Left hindlimb (tissue), 1 donor: ENCODE measurements around the gene TCF20.

ENCODE experiments used
- DNase-seq: peaks from one replicate; pipeline ENCODE4 v3.0.0-alpha.2; 2018

Gene TCF20

GRCh38 chr22:42270510-42271190, at the start of gene TCF20:
Gene TCF20 (minus strand): TSS chr22:42270653. CDS start chr22:42215305, 55,348 bp downstream.
- DNase-seq, result peak; percentile 80

DNA sequence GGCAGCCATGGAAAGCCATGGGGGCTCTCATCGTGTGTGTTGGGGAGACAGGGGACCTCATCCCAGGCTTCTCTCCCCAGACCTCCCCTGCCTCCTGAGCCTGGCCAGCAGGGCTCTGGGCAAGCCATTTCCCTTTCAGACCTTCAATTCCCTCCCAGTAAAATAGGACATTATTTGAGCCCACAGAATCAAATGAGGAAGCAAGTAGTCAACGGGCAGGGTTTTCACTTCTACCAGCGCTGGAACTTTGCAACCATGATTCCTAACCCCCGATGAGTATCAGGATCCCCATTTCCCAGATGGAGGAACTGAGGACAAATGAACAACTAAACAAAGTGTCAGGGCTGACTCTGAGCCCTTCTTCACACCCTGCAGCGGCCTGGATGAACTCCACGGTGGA, 48.9 kb upstream of the TCF20 start:
- no peak for DNase-seq

- DNase-seq, result no peak
These were observed 48.5 kb upstream of the TCF20 start for GRCh38 chr22:42318967-42319366.

DNA sequence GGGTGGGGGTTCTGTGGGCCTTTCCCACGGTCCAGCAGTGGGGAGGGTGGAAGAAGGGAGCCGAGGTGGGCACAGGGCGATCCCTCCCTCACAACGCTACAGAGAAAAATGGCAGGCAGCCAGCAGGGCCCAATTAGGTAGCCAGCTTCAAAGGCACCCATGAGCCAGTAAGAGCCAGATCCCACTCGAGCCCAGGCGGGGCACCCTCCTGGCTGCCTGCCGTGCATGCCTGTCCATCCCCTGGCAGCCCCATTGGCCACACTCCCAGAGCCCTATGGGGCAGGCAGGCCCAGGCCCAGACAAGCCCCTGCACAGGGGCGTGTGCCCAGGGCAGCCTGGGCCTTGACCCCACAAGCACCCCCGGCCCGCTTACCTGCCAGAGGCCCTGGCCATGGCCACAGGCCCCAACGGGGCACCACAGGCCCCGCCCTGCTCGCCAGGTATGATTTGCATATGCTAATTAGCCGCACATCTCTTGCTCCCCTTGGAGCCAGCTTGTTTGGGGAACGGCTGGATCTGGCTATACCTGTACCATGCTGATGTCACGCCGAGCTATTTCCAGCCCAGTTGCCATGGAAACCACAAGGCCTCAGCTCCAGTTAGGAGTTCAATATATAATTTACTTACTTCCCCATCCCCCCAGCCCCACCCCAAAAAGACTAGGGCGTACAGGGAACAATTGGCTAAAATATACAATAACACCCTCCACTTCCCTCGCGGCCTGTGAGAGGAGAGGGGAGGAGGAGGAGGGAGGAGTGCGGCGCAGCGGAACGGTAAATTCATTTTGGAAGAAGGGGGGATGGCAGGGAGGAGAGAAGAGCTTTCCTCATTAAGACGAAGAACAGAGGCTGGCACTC, 47.5 kb upstream of the TCF20 start:
- no peak for DNase-seq

GRCh38 chr22:42317008-42317407, 46.6 kb upstream of the TCF20 start:
- peak; percentile 78 for DNase-seq

DNA sequence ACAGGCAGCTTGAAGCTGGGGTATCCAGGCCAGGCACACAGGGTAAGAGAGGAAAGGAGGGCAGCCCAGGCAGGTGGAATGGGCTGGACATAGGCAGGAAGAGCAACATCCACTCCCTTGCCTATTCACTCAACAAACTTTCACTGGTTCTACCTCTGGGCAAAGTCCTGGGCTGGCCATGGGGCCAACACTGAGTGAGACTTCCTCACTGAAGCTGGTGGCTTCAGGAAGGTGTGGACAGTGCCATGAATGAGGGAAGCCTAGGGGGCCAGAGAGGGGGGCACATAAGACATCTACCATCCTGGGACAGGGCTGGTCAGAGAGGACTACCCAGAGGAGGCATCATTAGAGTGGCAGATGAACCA, 44.9 kb upstream of the TCF20 start:
- DNase-seq, result no peak

- DNase-seq, result no peak
These were observed 44.4 kb upstream of the TCF20 start for GRCh38 chr22:42314709-42315391.

DNA sequence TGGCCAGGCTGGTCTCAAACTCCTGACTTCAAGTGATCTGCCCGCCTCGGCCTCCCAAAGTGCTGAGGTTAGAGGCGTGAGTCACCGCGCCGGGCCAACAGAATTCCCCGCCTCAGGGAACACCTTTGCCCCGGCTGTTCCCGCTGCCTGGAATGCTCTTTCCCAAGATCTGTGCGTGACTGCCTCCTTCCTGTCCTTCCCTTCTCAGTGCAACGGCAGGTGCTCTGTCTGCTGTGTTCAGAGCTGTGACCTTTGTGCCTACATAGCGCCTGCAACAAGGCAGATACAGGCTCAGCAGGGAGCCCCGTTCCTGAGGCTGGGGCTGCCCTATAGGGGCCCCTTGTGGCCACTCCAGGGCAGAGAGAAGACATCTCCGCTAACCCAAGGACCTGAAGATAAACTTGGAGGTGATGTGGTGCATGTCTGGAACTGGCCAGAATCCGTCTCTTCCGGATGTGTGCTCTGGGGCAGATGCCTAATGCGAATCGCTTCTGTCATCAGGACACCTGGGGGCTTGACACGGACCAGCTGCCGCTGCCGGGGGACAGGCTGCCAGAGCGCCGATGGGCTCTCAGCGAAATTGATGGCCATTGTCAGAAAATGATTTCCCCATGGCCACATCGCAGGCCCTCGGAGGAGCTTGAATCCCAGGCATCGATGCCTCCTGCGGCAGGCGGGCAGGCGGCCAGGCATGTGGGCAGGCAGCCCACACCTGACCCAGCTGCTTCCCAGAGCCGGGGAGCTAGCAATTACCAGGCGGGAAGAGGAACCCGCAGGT, 43.5 kb upstream of the TCF20 start:
- DNase-seq, result no peak

DNA sequence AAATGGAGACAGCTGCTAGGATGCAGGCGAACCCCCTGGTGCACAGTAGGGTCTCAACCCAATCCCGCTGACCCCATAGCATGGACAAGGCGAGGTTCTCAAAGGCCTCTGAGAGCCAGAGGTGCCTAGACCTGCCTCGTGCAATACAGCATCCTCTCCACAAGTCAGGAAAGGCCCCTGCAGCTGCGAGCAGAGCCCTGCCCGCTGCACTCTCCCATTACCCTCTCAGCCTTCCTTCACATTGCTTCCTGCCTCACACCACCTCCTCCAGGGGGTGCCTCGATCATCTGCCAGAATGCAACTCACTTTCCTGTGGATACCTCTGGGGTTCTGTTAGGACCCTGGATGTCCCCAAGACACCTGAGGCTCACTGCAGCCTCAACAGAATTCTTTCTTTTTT, 42.8 kb upstream of the TCF20 start:
- no peak for DNase-seq

GRCh38 chr22:42310291-42311015, 40.0 kb upstream of the TCF20 start:
- no peak for DNase-seq

DNA sequence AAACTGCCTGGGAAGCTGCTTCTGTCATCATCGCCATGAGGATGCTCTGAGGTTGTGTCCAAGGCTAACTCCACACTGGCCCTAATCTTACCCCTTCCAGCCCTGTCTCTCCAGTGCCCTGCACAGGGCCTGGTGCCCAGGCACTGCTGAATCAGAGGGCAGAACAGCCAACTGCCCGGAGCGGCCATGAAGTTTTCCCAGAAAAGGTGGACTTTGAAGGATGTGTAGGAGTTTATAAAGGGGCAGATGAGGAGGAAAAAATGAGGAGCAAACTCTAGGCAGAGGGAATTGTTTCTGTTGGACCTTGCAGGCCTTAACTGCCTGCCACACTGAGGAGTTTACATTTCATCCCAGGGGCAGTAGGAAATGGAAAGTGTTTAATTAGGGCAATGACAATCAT, 39.4 kb upstream of the TCF20 start:
- DNase-seq, result no peak

- DNase-seq, result no peak
These were observed 38.5 kb upstream of the TCF20 start for GRCh38 chr22:42308892-42309468.

- DNase-seq, result no peak
These were observed 37.5 kb upstream of the TCF20 start for GRCh38 chr22:42307806-42308563.

GRCh38 chr22:42306010-42306409, 35.6 kb upstream of the TCF20 start:
- no peak for DNase-seq

DNA sequence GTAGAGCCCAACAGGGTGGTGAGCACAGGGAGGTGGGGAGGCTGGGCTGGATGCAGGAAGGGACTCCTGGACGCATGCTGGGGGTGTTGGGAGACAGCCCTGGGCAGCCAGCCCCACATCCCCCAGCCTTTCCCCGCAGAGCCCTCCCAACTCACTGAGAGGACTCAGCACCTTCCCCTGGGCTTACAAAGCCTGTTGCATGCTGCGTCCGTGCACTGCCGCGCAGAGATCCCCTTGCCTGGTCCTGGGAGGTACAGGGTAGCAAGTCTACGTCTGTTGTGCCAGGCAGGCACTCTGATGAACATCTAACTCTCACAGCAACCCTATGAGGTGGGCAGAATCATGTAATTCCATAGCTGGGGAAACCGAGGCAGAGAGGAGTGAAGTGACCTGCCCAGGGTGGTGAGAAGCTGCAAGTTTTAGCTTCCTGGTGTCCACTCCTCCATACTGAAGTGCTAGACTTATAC, 33.9 kb upstream of the TCF20 start:
- DNase-seq, result no peak

GRCh38 chr22:42303396-42304323, 33.2 kb upstream of the TCF20 start:
- DNase-seq, result no peak

- DNase-seq, result no peak
These were observed 31.3 kb upstream of the TCF20 start for GRCh38 chr22:42301742-42302102.

GRCh38 chr22:42301077-42301741, 30.8 kb upstream of the TCF20 start:
- DNase-seq, result no peak
